HepG2 (cell line): Measurements from ENCODE around the gene EIF5B. TPM values are rescaled to one million over a fixed set of nuclear protein-coding genes. Genes with fewer than 3 reads are reported as not detected.

ENCODE experiments used
- ATF5 ChIP-seq: sonication (generic); formaldehyde crosslinking; IDR thresholded peaks from 2 replicates; pipeline ENCODE4 v1.4.0; 2020; ENCODE audit warnings: mild to moderate bottlenecking, low read depth, missing genetic modification reagents
- HNF1A ChIP-seq, 2 experiments: sonication (generic) in 1 of 2; formaldehyde crosslinking in 1 of 2; IDR thresholded peaks; 2 replicates each; pipeline versions ENCODE4 v1.4.0 to v1.6.1; 2016 to 2020; ENCODE audit warnings: borderline replicate concordance in 1 of 2, low read depth in 1 of 2, mild to moderate bottlenecking in 1 of 2, missing genetic modification reagents in 1 of 2
- KAT2B ChIP-seq: fragments of 150-350 bp; IDR thresholded peaks from 2 replicates; pipeline ENCODE4 v1.6.1; 2014; ENCODE audit warnings: low read depth, low read length, borderline replicate concordance
- MNT ChIP-seq: fragments of 450-650 bp; IDR thresholded peaks from 2 replicates; pipeline ENCODE4 v1.6.1; 2016
- MTERF4 ChIP-seq: sonication (generic); formaldehyde crosslinking; IDR thresholded peaks from 2 replicates; pipeline ENCODE4 v1.8.0; 2023; ENCODE audit warnings: mild to moderate bottlenecking, missing genetic modification reagents
- SYNCRIP ChIP-seq: fragments of 200-400 bp; formaldehyde crosslinking; IDR thresholded peaks from 2 replicates; pipeline ENCODE4 v1.6.1; 2018; ENCODE audit warnings: mild to moderate bottlenecking, low read depth, low read length; ENCODE audit not compliant: insufficient read depth
- ZHX2 ChIP-seq, 2 experiments: sonication (generic) in 1 of 2; formaldehyde crosslinking in 1 of 2; IDR thresholded peaks; 2 replicates each; pipeline versions ENCODE4 v1.6.1 to v1.9.0; 2014 to 2022; ENCODE audit warnings: antibody characterized with exemption in 1 of 2, borderline replicate concordance in 1 of 2, inconsistent platforms in 1 of 2, low read depth in 1 of 2, missing genetic modification reagents in 1 of 2
- ZMAT5 ChIP-seq: sonication (generic); formaldehyde crosslinking; IDR thresholded peaks from 2 replicates; pipeline ENCODE4 v1.5.0; 2020; ENCODE audit warnings: mild to moderate bottlenecking, low read depth, missing genetic modification reagents, borderline replicate concordance
- ZNF510 ChIP-seq: sonication (generic); formaldehyde crosslinking; IDR thresholded peaks from 2 replicates; pipeline ENCODE4 v1.4.0; 2020; ENCODE audit warnings: low read depth, mild to moderate bottlenecking, missing genetic modification reagents
- polyA plus RNA-seq, 8 experiments: library from polyadenylated mRNA; depleted of rRNA in 3 of 8; stranded (reverse) in 7 of 8; unstranded in 1 of 8; fragments of >200 nt; fragmentation: Illumina TruSeq in 4 of 8; extraction: Trizol in 4 of 8; gene quantifications; 2 replicates each; pipeline versions ENCODE4 v1.2.1 to v1.2.3, GENCODE V29; 2011 to 2016; ENCODE audit warnings: low read depth in 4 of 8, missing spikeins in 1 of 8, mixed read lengths in 1 of 8; ENCODE audit not compliant: insufficient read depth in 1 of 8
- total RNA-seq, 5 experiments: library from RNA; depleted of rRNA; stranded (reverse); fragments of >200 nt; fragmentation: Illumina TruSeq; extraction: Trizol; gene quantifications; 2 replicates each; pipeline ENCODE4 v1.2.3, GENCODE V29; 2016; ENCODE audit warnings: low read depth in 1 of 5

Gene EIF5B
- total and polyA plus RNA-seq, 2 of the 13 experiments (the other 11 are each of a cell fraction or from before 2014, with no cell fraction given): 8.8 to 32.1 TPM

- TF ChIP-seq MTERF4: no peak
- TF ChIP-seq HNF1A (IDR thresholded peaks at IDR 0.05; ENCODE audit: low read depth): 0 out of 2 replicates have a peak, but pooled peaks have one; percentile 17
- peak; percentile 88; the same call in 1 of the 2 replicates for TF ChIP-seq HNF1A (CRISPR knock-in tag; IDR thresholded peaks at IDR 0.05; ENCODE audit: borderline replicate concordance)
- TF ChIP-seq SYNCRIP: no peak
- no peak for TF ChIP-seq ZMAT5
- TF ChIP-seq KAT2B: no peak
- peak; percentile 61 for TF ChIP-seq MNT
- TF ChIP-seq ATF5 (CRISPR knock-in tag): no peak; the same call in 1 of the 2 replicates
- no peak for TF ChIP-seq ZNF510
- peak; percentile 86 for TF ChIP-seq ZHX2 (IDR thresholded peaks at IDR 0.05; ENCODE audit: low read depth)
- no peak for TF ChIP-seq ZHX2 (CRISPR knock-in tag; IDR thresholded peaks at IDR 0.05; ENCODE audit: borderline replicate concordance)
Observed at GRCh38 chr2:99335911-99336803, 1.0 kb upstream of the EIF5B start, which contains the start of gene TXNDC9 (continued).
